Glutamatergic neuron (in vitro differentiated cells): ENCODE results near the gene HSD17B12. TPM values are rescaled to one million over a fixed set of nuclear protein-coding genes. Genes with fewer than 3 reads are reported as not detected.

Source experiments
- DNase-seq: peaks from one replicate; pipeline ENCODE4 v3.0.0; 2022
- H3K27ac Mint-ChIP-seq: one replicate; pipeline ENCODE4 v1.8.0; 2020; ENCODE audit warnings: mild to moderate bottlenecking, mixed read lengths, inconsistent platforms; ENCODE audit not compliant: unreplicated experiment
- H3K27me3 Mint-ChIP-seq: one replicate; pipeline ENCODE4 v1.8.0; 2020; ENCODE audit warnings: mild to moderate bottlenecking, moderate library complexity, mixed read lengths, inconsistent platforms; ENCODE audit not compliant: unreplicated experiment
- H3K36me3 Mint-ChIP-seq: one replicate; pipeline ENCODE4 v1.8.0; 2020; ENCODE audit warnings: mild to moderate bottlenecking, mixed read lengths, inconsistent platforms; ENCODE audit not compliant: unreplicated experiment
- H3K4me1 Mint-ChIP-seq: one replicate; pipeline ENCODE4 v1.8.0; 2020; ENCODE audit warnings: mild to moderate bottlenecking, low read depth, mixed read lengths, inconsistent platforms; ENCODE audit not compliant: unreplicated experiment
- H3K4me3 Mint-ChIP-seq: one replicate; pipeline ENCODE4 v1.8.0; 2020; ENCODE audit warnings: mild to moderate bottlenecking, mixed read lengths, inconsistent platforms; ENCODE audit not compliant: unreplicated experiment
- H3K9me3 Mint-ChIP-seq: one replicate; pipeline ENCODE4 v1.8.0; 2020; ENCODE audit warnings: mild to moderate bottlenecking, moderate library complexity, mixed read lengths, inconsistent platforms; ENCODE audit not compliant: unreplicated experiment
- total RNA-seq: library from RNA; stranded (reverse); fragmentation: NEBNext Ultra II Directional; extraction: Animal tissue kit (Norgen Biotek cat#: 25700); gene quantifications from one replicate; pipeline ENCODE4 v1.2.1, GENCODE V29; 2021; ENCODE audit not compliant: unreplicated experiment
- TF ChIP-seq, protein P1 (sequence below): fragments of 200-600 bp; sonication (generic); IDR thresholded peaks from one replicate; pipeline ENCODE4 v1.5.0; 2021; ENCODE audit not compliant: partially characterized antibody, unreplicated experiment

Gene HSD17B12
- total RNA-seq, 1 donor from 2014 or later: 140 TPM

DNA sequence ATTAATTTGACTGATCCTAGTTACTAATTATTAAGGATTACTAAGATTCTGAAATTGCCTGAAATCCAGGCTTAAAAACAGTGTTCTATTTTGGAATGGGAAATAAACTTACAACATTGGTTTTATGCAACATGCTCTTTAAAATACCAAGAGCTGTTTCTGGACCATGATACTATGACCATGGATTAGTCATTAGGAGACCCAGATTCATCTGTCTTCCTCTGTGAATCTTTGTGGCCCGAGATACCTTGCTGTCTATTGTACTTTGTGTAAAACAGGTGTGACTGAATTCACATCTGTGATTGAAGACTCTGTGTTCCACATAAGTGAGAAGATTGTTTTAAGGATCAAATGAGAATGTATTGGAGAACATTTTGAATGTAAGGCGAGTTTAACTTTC is 98.8 kb downstream of the HSD17B12 start:
- peaks cover 5% of the 10 kb centered on the region for H3K9me3 Mint-ChIP-seq
- peaks cover 3% of the 10 kb centered on the region for H3K4me1 Mint-ChIP-seq
- no peak for DNase-seq
- no peak overlapping the region for H3K27ac Mint-ChIP-seq
- H3K4me3 Mint-ChIP-seq: no peak overlapping the region
- no peaks in the 10 kb centered on the region for H3K27me3 Mint-ChIP-seq
- peaks cover 10% of the 10 kb centered on the region for H3K36me3 Mint-ChIP-seq
- TF ChIP-seq, protein P1, sequence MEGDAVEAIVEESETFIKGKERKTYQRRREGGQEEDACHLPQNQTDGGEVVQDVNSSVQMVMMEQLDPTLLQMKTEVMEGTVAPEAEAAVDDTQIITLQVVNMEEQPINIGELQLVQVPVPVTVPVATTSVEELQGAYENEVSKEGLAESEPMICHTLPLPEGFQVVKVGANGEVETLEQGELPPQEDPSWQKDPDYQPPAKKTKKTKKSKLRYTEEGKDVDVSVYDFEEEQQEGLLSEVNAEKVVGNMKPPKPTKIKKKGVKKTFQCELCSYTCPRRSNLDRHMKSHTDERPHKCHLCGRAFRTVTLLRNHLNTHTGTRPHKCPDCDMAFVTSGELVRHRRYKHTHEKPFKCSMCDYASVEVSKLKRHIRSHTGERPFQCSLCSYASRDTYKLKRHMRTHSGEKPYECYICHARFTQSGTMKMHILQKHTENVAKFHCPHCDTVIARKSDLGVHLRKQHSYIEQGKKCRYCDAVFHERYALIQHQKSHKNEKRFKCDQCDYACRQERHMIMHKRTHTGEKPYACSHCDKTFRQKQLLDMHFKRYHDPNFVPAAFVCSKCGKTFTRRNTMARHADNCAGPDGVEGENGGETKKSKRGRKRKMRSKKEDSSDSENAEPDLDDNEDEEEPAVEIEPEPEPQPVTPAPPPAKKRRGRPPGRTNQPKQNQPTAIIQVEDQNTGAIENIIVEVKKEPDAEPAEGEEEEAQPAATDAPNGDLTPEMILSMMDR: no peak

DNA sequence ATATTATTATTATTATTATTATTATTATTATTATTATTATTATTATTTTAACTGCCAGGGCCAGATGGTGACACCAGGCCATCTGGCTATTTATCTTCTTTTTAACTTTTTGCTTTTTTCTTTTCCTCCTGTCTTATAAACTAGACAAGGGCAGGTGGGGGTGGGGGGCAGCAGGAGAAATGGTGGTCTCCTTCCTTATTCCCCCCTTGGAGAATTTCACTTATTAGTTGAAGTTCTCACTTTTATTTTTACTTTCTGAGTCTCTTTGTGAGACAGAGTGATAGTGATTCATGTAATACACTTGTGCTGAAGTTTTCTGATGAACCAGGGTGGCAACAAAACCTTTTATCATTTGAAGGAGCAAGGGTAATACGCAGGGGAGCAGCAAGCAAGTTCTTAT is 103.8 kb downstream of the HSD17B12 start:
- Mint-ChIP-seq H3K36me3 (peaks cover 13% of the 10 kb centered on the region), H3K9me3 (peaks cover 10% of the 10 kb centered on the region), H3K4me3 (no peak overlapping the region), H3K27ac (no peak overlapping the region), H3K27me3 (peaks cover 6% of the 10 kb centered on the region), H3K4me1 (peaks cover 19% of the 10 kb centered on the region)
- no peak for DNase-seq
- TF ChIP-seq, protein P1: no peak

DNA sequence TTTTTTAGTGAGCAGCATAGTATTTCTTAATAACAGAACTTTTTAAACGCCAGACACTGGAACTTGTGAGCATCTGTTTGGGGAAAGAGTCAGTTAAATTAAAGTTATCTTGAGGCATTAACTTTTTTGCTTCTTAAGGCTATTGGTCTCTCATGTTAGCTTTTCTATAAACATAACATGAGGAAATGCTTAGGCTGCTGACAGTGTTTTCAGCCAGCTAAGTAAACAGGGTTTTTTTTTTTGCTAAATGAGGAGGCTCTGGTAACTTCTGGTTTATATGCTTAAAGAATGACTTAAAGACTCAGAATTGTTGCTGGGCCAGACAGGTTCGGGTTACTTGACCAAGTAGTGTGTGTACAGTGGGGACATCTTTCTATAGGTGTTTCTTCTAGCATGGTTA is 104.3 kb downstream of the HSD17B12 start:
- Mint-ChIP-seq H3K4me1 (peaks cover 17% of the 10 kb centered on the region), H3K9me3 (peaks cover 10% of the 10 kb centered on the region), H3K36me3 (peaks cover 13% of the 10 kb centered on the region), H3K27ac (no peak overlapping the region), H3K27me3 (peaks cover 6% of the 10 kb centered on the region), H3K4me3 (no peak overlapping the region)
- TF ChIP-seq, protein P1: no peak
- no peak for DNase-seq

DNA sequence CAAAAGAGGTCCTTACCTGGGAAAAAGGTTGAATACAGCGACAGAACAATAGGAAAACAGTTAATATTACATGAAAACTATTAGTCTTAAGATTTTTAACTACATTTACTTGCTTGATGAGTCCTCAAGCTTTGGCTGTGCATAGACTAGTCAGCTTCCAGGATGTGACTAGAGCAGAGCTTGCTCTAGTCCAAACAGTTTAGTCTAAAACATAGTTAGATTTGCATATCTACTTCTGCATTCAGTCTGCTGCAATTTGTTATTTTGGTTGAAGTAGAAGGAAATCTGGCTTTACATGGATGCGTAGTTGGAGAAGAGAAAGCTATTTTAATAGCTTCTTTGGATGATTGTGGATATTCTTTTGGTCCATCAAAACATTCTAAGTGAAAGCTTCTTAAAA is 104.8 kb downstream of the HSD17B12 start:
- Mint-ChIP-seq H3K4me1 (peaks cover 21% of the 10 kb centered on the region), H3K4me3 (no peak overlapping the region), H3K9me3 (peaks cover 10% of the 10 kb centered on the region), H3K27ac (peak overlapping the region; percentile 44), H3K36me3 (peaks cover 13% of the 10 kb centered on the region), H3K27me3 (peaks cover 6% of the 10 kb centered on the region)
- no peak for DNase-seq
- TF ChIP-seq, protein P1: no peak

DNA sequence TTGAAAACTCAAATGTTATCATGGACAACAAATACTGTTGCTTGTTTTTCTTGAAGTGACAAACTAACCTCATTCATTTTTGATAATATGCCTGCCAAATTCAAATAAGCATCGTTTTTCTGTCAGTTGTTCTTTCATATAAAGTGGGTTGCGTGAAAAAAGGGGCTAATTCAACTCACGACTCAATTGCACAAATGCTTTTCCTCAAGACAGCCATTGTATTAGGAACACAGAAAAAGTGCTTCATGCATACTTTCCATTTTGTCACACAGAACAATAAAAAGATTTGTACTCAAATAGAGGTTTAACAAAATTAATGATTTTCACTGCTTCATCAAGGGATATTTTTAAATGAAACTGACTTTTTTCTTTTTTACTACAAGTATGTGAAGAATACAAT is 105.5 kb downstream of the HSD17B12 start:
- no peak overlapping the region for H3K4me3 Mint-ChIP-seq
- TF ChIP-seq, protein P1: no peak
- peaks cover 13% of the 10 kb centered on the region for H3K36me3 Mint-ChIP-seq
- peak overlapping the region; percentile 11 for H3K27ac Mint-ChIP-seq
- H3K27me3 Mint-ChIP-seq: peaks cover 6% of the 10 kb centered on the region
- no peak for DNase-seq
- H3K4me1 Mint-ChIP-seq: peaks cover 22% of the 10 kb centered on the region
- H3K9me3 Mint-ChIP-seq: peaks cover 10% of the 10 kb centered on the region
